GM18502 (cell line): ENCODE measurements around the gene ANAPC4.
A peak's percentile ranks its signal among the peaks of the same experiment; 100 is the strongest.

Experiments used
- ATAC-seq: cut with Tn5 transposase; IDR thresholded peaks from one replicate; pipeline ENCODE4 v1.9.1; 2021; ENCODE audit warnings: mild to moderate bottlenecking; ENCODE audit not compliant: unreplicated experiment, poor library complexity

Gene ANAPC4

DNA sequence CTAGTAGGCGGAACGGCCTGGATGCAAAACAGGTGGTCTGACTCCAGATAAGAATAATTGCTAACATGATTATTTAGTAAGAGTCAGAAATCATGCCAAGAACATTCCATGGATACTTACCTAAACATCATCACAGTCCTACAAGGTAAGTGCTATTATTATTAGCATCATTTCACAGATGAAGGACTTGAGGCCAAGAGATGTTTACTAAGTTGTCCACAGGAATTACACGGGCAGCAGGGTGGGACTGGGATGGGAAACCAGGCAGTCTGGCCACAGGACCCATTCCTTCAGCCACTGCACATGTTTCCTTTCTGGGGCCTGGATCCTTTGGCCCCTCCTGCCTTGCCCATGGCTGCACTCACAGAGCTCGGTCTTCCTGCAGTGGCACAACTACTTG, 48.3 kb downstream of the ANAPC4 start:
- no peak for ATAC-seq

DNA sequence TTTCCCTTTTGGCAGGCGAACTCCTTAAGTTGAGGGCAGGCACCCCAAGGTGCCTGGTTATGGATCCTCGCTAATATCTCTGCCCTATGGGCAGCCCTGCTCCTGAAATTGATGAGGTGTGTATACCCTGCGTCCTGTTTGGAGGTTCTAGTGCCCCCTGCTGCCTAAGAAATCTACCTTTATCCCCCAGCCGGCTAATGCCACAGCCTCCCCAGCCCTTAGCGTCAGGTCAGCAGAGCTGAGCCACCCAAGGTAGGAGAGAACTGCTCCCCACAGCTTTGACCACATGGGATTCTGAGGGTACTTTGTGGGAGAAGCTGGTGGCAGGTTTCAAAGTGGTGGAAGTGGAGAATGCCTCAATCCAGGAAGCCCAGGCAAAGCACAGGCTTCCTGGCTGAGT, 50.8 kb downstream of the ANAPC4 start:
- ATAC-seq: no peak

DNA sequence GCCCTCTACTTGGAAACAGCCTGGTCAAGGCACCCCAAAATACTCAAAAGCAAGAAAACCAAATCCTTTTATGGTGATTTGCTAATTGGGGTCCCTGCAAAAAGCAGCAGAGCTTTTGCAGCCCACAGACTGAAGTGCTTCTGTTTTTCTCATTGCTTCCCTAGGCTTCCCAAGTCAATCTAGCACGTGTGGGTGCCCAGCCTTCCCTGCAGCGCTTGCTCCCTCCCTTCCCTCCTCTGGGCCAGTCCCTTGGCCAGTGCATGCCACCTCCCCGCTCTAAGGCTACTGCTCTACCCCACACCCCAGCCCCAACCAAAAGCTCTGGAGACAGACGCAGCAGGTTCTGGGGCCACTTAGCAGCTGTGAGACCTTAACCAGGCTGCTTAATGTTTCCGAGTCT, 53.6 kb downstream of the ANAPC4 start:
- ATAC-seq: no peak

DNA sequence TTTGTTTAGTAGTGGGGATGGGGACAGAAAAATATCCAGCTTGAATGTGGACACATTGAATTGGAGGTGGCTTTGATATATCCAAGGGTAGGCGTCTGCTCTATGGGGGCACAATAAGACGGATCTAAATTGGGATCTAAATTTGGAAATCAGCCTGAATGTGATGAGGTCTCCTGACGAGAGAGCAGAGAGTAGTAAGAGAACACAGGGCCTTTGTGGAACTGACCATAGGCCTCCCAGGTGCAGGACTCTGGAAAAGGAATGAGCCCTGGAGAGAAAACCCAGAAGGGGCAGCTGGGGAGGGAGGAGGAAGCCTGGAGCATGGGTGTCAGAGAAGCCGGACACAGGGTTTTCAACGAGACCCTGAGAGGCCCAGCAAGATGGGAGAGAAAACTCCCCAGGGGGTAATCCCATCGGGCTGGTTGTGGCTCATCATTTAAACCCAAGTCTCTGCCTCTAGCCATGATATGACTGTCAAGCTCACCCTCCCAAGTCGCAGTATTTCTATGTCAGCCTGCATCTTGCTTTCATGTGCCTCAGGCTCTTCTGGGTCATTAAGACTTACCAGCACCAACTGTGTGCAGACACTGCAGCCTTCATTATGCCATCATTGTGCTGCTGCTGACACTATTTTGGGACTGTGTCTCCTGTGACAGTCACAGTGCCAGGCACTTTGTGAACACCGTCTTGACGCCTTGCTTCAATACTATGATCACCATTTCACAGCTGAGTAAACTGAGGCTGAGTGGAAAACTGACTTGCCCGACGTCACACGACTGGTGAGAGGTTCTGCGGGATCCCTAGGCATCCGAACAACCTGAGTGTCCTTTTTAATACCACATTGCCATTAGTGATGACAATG, 57.1 kb downstream of the ANAPC4 start:
- no peak for ATAC-seq

DNA sequence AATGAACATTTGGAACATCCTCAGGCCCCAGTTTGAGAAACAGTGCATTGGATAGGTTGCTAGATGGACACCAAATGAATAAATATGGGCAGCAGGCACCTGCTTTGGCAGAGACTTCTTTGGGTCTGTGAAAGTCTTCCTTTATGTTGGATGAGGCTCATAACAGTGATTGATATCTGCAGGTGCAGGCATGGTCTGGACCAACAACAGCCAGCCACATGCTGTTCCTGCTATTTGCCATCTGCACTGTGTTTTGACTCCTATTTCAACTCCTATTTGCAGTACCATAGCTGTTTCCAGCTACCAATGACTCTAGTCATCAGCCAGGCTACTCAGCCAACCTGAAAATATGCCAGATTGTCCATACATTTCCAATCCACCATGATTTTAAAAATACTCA, 60.9 kb downstream of the ANAPC4 start:
- ATAC-seq: no peak

DNA sequence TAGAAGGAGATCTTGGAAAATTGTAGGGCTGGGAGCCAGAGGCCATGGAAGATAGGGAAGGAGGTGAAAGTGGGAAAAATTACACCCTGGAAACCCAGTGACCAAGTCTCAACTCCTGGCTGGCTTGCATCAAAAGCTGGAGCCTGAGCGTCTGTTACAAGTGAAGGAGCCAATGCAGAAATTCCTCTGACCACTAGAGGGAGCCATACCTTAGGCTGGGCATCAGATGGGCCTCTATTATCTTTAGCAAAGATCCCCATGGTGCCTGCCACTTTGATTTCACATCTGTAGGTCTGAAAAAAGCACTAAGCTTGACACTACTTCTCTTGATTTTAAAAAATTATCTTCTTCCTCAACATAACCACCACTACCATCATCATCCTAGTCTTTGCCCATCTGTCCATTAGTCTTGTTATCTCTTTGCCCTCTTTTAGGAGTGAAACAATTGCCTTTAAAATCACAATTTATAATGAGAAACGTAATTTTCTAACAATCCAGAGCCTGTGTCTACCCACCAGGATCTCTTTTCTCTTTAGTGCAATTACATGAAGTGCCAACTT, 62.9 kb downstream of the ANAPC4 start:
- peak; percentile 95 for ATAC-seq

DNA sequence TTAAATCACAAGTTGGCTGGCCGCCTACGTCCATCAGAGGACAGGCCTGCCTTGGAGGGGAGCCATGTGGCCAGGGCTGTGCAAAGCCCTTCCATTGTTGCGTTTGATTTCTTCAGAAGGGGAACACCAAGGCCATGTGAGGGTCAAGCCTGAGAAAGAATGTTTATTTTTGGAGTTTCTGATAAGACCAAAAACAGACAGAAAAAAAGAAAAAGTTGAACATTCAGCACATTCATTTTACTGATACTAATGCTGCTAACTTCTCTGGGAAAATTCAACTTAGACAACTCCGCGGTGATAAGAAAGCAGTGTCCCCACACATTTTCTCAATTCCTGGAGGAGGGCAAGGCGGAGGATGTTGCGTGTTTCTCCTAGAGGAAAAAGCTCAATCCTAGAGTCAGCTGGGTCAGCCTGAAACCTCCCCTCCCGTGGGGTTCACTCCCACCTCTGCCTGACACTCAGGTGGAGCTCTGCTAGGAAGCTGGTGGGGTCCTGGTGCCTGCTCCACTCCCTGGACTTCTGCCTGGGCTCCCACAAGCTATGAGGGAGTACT, 63.5 kb downstream of the ANAPC4 start:
- ATAC-seq: no peak

DNA sequence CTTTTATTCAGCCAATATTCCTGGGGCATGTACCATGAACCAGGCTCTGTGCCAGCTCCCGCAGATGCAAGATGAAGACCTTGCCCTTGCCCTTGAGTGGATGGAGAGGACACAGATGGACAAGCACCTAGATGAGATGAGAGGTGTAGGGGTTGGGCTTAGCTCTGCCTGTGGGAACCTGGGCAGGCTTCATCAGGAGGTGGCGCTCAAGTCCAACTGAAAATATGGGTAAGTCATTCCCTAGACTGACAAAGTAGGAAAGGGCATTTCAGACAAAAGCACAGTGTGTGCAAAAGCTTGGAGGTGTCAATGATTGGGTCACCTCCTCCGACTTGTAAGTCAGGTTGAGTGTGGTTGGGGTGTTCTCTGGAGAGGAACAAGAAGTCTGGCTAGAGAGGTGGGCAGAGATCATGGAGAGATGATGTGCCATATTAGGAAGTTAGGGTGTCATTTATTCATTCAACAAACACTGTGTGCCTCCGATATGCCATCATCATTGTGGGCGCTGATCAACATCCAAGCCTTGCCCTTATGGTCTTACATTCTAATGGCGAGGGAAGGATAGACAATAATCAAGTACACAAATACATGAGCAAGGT, 64.6 kb downstream of the ANAPC4 start:
- ATAC-seq: no peak

DNA sequence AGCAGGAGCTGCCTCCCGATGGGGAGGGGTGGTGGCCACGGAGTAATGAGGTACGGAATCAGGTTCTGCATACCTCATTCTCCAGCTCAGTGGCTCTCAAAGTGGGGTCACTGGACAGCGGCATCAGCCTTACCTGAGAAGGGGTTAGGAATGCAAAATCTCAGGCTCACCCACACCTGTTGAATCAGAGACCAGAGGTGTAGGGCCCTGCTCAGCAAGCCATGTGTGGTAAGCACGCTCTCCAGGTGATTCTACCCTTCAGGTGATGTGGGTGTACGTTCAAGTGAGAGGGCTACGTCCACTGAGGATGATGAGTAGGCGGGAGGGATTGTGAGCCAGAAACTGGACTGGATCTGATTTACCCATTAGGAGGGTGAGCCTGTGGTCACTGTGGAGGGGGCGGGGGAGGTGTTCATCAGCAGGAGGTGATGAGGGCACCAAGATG, 65.8 kb downstream of the ANAPC4 start:
- ATAC-seq: no peak

DNA sequence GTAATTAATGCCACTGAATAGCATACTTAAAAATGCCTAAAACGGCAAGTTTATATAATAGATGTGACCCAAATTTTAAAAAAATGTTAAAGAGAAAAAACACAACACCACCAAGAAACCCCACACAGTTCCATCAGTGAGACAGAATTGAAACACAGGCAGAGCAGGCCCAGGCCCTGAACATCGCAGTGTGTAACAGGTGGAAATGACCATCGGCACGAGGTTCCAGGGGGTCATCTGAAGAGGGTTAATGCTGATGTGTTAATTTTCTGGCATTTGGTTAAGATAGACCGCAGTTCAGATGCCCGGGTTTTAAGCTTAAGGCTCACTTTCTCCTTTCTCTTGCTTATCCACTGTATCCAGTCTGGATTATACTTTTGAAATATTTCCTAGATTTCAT, 66.8 kb downstream of the ANAPC4 start:
- no peak for ATAC-seq

DNA sequence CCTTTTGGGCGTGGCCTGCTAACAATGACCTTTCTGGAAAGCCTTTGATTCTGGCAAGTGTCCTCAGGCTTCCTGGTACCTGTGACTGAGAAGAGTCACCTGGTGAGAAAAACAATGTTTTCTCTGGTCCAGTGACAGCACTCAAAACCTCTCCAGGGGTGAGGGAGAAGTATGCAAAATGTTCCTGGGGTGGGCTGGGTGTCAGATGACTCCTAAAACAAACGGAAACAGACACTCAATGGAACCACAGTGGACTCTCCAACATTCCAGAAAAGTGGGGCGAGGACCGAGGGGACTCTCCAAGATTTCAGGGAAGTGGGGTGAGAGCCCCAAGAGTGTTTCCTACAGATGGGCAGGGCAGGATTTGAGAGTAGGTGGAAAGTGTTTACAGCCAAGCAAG, 69.5 kb downstream of the ANAPC4 start:
- ATAC-seq: no peak

DNA sequence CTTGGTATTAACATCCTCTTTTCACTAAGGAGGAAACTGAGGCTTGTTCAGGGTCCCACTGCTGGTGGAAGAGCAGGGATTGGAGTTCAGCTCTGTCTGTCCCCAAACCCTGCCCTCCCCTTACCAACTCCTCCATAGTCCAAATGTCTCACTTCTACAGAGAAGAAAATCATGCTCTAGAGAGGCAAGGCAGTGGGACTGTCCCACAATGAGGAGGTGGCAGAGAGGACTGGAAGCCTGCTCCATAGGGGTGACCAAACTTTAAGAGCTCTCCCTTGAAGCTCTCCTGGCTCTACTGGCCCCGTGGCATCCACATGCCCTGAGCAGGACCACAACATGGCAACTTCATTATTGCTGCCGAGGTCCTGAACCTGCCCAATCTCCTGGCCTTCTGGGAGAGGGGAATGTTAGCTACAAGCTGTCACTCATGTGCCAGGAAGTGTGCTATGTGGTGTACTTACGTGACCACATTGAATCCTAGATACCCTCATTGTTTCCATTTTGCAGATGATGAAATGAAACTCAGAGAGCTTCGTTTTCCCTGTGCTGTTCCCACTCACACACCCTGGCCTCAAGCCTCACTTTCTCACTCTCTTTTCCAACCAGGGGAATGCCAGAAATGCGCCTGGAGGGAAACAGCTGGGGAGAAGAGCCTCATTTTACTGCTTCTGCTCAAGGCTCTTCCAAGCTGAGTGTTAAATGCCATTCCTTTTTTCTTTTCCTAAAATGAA, 71.5 kb downstream of the ANAPC4 start:
- no peak for ATAC-seq

DNA sequence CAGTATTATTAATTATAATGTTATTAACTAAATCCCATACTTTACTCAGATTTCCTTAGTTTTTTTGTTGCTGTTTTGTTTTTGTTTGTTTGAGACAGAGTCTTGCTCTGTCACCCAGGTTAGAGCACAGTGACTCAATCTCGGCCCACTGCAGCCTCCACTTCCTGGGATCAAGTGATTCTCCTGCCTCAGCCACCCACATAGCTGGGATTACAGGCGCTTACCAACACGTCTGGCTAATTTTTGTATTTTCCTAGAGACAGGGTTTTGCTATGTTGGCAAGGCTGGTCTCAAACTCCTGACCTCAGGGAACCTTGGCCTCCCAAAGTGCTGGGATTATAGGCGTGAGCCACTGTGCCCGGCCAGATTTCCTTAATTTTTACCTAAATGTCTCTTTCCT, 72.2 kb downstream of the ANAPC4 start:
- ATAC-seq: peak; percentile 15

DNA sequence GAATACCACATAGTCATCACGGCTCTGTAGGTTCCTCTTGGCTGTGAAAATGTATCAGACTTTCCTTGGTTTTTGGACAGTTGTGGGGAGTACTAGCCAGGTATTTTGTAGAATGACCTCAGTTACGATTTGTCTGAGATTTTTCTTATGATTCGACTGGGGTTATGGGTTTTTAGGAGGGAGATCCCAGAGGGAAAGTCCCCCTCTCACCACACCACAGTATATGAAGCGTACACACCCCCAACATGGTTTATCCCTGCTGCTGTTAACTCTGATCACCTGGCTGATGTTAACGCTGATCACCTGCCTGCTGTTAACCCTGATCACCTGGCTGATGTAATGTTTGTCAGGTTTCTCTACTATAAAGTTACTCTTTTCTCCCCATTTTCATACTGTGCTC, 72.6 kb downstream of the ANAPC4 start:
- peak; percentile 76 for ATAC-seq

DNA sequence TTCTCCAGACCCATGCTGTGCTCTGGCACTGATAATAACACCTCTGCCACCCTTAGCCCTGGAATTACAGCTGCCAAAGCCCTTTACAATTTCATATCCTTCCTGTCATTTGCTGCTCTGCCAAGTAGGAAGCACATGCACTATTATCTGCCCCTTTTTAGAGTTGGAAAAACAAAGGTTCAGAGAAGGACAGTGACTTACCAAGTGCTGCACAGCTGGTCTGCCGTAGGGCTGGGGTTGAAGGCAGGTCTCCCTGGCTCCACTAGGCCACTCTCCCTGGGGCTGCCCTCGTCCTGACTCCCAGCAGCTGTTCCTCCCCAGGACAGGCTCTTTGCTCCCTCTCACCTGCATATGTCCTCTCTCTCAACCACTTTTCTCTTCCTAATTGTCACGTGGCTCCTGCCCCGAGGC, 73.4 kb downstream of the ANAPC4 start:
- ATAC-seq: no peak

DNA sequence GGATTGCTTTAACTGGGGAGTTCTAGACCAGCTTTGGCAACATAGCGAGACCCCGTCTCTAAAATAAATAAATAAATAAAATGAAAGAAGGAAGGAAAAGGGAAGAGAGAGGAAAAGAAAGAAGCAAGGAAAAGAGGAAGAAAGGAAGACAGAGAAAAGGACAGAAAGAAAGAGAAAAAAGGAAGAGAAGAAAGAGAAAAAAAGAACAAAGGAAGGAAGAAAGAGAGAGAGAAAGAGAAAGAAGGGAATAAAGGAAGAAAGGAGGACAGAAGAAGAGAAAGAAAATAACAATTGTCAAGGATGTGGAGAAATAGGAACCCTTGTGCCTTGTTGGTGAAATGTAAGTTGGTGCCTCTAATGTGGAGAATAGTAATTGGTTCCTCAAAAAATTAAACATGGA, 74.6 kb downstream of the ANAPC4 start:
- no peak for ATAC-seq

DNA sequence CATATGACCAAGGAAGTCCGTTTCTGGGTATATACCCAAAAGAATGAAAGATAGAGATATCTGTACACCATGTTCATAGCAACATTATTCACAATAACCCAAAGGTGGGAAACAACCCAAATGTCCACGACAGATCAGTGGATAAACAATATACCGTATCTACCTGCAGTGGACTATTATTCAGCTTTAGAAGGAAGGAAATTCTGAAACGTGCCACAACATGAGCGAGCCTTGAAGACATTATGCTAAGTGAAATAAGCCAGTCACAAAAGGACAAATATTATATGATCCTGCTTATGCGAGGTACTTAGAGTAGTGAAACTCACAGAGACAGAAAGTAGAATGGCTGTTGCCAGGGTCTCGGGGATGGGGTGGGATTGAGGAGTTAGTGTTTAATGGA, 75.0 kb downstream of the ANAPC4 start:
- no peak for ATAC-seq

DNA sequence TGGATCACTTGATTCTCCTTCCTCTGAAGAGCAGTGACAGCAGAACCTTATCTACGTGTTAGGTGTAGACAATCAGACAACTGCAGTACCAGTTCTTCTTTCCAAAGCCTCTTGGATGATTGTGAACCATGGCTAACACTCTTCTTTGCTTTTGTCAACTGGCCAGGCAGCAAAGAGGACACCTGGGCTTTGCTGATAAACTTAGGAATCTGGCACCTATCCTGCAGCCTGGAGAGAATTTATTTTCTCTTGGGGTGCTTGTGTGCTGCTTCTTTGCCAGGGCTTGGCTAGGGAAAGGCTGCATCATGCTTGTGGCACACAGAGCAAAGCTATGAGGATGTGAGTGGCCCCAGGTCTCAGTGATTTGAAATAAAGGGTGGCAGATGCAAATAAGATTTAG, 77.4 kb downstream of the ANAPC4 start:
- no peak for ATAC-seq

DNA sequence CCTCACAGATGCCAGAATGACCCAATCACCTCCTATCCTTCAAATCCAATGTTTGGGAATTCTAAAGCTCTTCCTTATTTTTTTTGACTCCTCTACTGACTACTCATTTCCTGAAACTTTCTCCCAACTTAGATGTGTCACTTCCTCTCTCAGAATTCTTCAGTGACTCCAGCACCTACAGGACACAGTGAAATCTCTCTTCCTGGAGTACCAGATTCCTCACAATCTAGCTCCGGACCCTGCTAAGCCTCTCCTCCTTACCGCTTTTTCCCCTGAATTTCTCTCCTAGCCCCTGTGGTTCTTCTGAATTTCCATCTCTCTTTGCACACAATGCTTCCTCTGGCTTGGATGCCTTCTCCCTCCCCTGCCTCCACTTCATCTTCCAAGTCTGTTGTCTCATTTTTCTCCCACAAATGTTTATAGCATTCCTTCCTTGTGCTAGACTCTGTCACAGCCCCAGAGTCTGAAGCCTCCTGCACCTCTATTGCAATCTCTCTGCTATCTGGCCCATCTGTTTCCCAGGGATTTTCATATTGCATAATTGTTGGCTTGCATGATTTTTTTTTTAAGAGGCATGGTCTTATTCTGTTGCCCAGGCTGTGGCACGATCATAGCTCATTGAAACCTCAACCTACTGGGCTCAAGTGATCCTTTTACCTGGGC, 80.1 kb downstream of the ANAPC4 start:
- ATAC-seq: no peak

DNA sequence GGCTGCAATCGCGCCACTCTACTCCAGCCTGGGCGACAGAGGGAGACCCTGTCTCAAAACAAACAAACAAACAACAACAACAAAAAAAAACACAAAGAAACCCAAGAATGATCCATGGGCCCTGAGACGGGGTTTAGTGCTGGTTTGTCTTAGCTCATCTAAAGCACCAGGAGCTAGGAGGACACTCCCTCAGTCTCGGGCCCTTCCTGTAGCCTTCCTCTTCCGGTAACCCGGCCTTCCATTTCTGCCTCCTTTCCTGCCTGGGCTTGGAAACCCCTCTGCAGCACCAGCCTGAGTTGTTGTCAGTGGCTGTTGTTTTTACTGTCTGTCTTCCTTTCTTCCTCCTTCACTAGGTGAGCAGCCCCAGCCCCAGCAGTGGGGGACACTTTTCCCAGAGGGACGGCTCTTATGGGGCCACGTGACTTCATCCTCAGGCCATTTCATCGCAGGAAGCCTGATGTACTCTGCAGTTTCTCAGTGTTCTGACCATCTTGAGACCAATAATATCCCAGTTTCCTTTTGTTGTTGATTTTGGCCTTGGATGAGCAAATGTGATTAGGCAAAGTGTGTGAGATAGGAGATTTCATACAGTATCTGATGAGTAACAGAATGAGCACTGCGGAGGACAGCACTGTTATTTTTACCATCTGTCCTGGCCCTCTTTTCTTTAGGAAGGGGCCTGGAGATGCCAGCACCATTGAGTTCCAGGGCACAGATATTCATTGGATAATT, 90.1 kb downstream of the ANAPC4 start:
- no peak for ATAC-seq
